ENCODE data around the gene IGSF23. TPM values are rescaled to one million over a fixed set of nuclear protein-coding genes. Genes with fewer than 3 reads are reported as not detected.

IGSF23 gene
- total and polyA plus RNA-seq, 12 donors: not detected

- Histone ChIP-seq H3K36me3 (replicated peaks in 1 of 2) (no peaks in the 10 kb centered on the region), H3K27ac (no peak overlapping the region), H3K4me3 (no peak overlapping the region), H3K9me3 (replicated peaks in 1 of 3) (no peaks in the 10 kb centered on the region), H3K4me1 (replicated peaks in 1 of 2) (no peaks in the 10 kb centered on the region), H3K27me3 (no peaks in the 10 kb centered on the region)
- WGBS, 4 donors: 70 to 93% (median 83%) methylated on average over 2 to 3 of the region's 3 CpGs
- TF ChIP-seq CTCF (IDR thresholded peaks at IDR 0.05): no peak
- DNase-seq: no peak
- intact Hi-C loops (cut with DNase I): no loop called here
These were observed 22.4 kb downstream of the IGSF23 start for GRCh38 chr19:44635581-44636438.

GRCh38 chr19:44636439-44637389 lies 23.4 kb downstream of the IGSF23 start:
- TF ChIP-seq POLR2A (IDR thresholded peaks at IDR 0.05) (no peak), CTCF (IDR thresholded peaks at IDR 0.05) (no peak)
- H3K36me3 ChIP-seq (replicated peaks in 1 of 2): no peaks in the 10 kb centered on the region
- no peak overlapping the region for H3K27ac ChIP-seq
- H3K9me3 ChIP-seq (replicated peaks in 1 of 3): no peaks in the 10 kb centered on the region
- 76 to 90% (median 78%) methylated on average over 10 to 11 of the region's 11 CpGs for WGBS, 4 donors
- no peak overlapping the region for H3K4me3 ChIP-seq
- no peaks in the 10 kb centered on the region for H3K27me3 ChIP-seq
- no peaks in the 10 kb centered on the region for H3K4me1 ChIP-seq (replicated peaks in 1 of 2)
- intact Hi-C loops (cut with DNase I): no loop called here
- DNase-seq: no peak

- no peaks in the 10 kb centered on the region for H3K4me1 ChIP-seq (replicated peaks in 1 of 2)
- no peaks in the 10 kb centered on the region for H3K27me3 ChIP-seq
- DNase-seq: no peak
- TF ChIP-seq POLR2A (IDR thresholded peaks at IDR 0.05): no peak
- TF ChIP-seq CTCF (IDR thresholded peaks at IDR 0.05): no peak
- H3K27ac ChIP-seq: no peak overlapping the region
- WGBS, 4 donors: 81 to 91% (median 87%) methylated on average over 5 of the region's 5 CpGs
- no peaks in the 10 kb centered on the region for H3K36me3 ChIP-seq (replicated peaks in 1 of 2)
- H3K9me3 ChIP-seq (replicated peaks in 1 of 3): no peaks in the 10 kb centered on the region
- intact Hi-C loops (cut with DNase I): no loop called here
- no peak overlapping the region for H3K4me3 ChIP-seq
These were observed 24.0 kb downstream of the IGSF23 start for GRCh38 chr19:44637390-44637764.

GRCh38 chr19:44640518-44640917 lies 27.2 kb downstream of the IGSF23 start:
- Histone ChIP-seq H3K27me3 (no peaks in the 10 kb centered on the region), H3K27ac (no peak overlapping the region), H3K4me3 (no peak overlapping the region), H3K4me1 (replicated peaks in 1 of 2) (peaks cover 2 to 4% of the 10 kb centered on the region in 2 donors), H3K36me3 (replicated peaks in 1 of 2) (no peaks in the 10 kb centered on the region), H3K9me3 (replicated peaks in 1 of 3) (no peaks in the 10 kb centered on the region)
- no peak for DNase-seq
- WGBS, 4 donors: 56 to 91% (median 88%) methylated on average over 3 of the region's 3 CpGs
- intact Hi-C loops (cut with DNase I): loop anchor here in 1 of 2 donors (5.0 kb wide), 1 partner anchor 68 kb away; no protein-coding TSS in a partner anchor
- TF ChIP-seq POLR2A (IDR thresholded peaks at IDR 0.05) (no peak), CTCF (IDR thresholded peaks at IDR 0.05) (no peak)

All from adrenal gland (tissue), 12 donors.